Right atrium auricular region (tissue), 2 donors: Measurements from ENCODE around the gene NAP1L1. TPM values are rescaled to one million over a fixed set of nuclear protein-coding genes. Genes with fewer than 3 reads are reported as not detected.
A peak's percentile ranks its signal among the peaks of the same experiment; 100 is the strongest.

Source experiments
- DNase-seq: peaks from one replicate; pipeline ENCODE4 v3.0.0-alpha.2; 2019; ENCODE audit warnings: low spot score
- H3K27ac ChIP-seq, 2 donors: fragments of 200-600 bp; sonication (generic); 1 replicate in 1 of 2; 2 replicates in 1 of 2; pipeline ENCODE4 v1.5.1; 2016 to 2019
- H3K27me3 ChIP-seq, 2 donors: fragments of 200-600 bp; sonication (generic); one replicate each; pipeline versions ENCODE4 v1.5.1 to v1.6.0; 2017 to 2019
- H3K36me3 ChIP-seq: fragments of 200-600 bp; sonication (generic); one replicate; pipeline ENCODE4 v1.5.1; 2016
- H3K4me1 ChIP-seq, 2 donors: fragments of 200-600 bp; sonication (generic); one replicate each; pipeline versions ENCODE4 v1.5.1 to v1.6.0; 2017 to 2019
- H3K4me3 ChIP-seq, 2 donors: fragments of 200-600 bp; sonication (generic); 1 replicate in 1 of 2; 2 replicates in 1 of 2; pipeline ENCODE4 v1.5.1; 2017 to 2019; ENCODE audit warnings: mild to moderate bottlenecking in 1 of 2, moderate library complexity in 1 of 2
- H3K9me3 ChIP-seq, 2 donors: fragments of 200-600 bp; sonication (generic); one replicate each; pipeline ENCODE4 v1.5.1; 2019
- CTCF ChIP-seq, 2 donors: fragments of 200-600 bp; sonication (generic); IDR thresholded peaks; one replicate each; pipeline ENCODE4 v1.5.1; 2019; ENCODE audit warnings: antibody characterized with exemption in 2 of 2
- total RNA-seq, 2 donors: library from RNA; depleted of rRNA; stranded (reverse); fragments of >200 nt; gene quantifications; one replicate each; pipeline ENCODE4 v1.1.0, GENCODE V29; 2016

Gene NAP1L1
- total RNA-seq, result 100 to 1,000 TPM; 255 to 332 TPM

GRCh38 chr12:76083904-76084862 lies at the start of gene NAP1L1:
TSS of gene NAP1L1 (minus strand) at chr12:76084685. CDS start at chr12:76074219, 10,466 bp downstream.
- DNase-seq, result peak; percentile 97
- Histone ChIP-seq H3K27ac (peak within 1 kb of the TSS; percentile 99 to 100), H3K4me3 (peak within 1 kb of the TSS; percentile 87 to 93), H3K4me1 (peaks cover 0 to 30% of the 10 kb centered on the region in 2 donors), H3K27me3 (no peaks in the 10 kb centered on the region), H3K36me3 (no peaks in the 10 kb centered on the region), H3K9me3 (peaks cover 0 to 2% of the 10 kb centered on the region in 2 donors)
- no peak for TF ChIP-seq CTCF (IDR thresholded peaks at IDR 0.05)

GRCh38 chr12:76127588-76127987 lies 43.1 kb upstream of the NAP1L1 start:
- H3K4me3 ChIP-seq, result no peak overlapping the region
- DNase-seq, result no peak
- no peak overlapping the region for H3K27ac ChIP-seq
- no peaks in the 10 kb centered on the region for H3K27me3 ChIP-seq
- H3K36me3 ChIP-seq, result no peaks in the 10 kb centered on the region
- no peaks in the 10 kb centered on the region for H3K4me1 ChIP-seq
- no peaks in the 10 kb centered on the region for H3K9me3 ChIP-seq
- no peak for TF ChIP-seq CTCF (IDR thresholded peaks at IDR 0.05)

- Histone ChIP-seq H3K9me3 (no peaks in the 10 kb centered on the region), H3K27ac (no peak overlapping the region), H3K27me3 (no peaks in the 10 kb centered on the region), H3K4me3 (no peak overlapping the region), H3K4me1 (no peaks in the 10 kb centered on the region), H3K36me3 (no peaks in the 10 kb centered on the region)
- TF ChIP-seq CTCF (IDR thresholded peaks at IDR 0.05), result no peak
- no peak for DNase-seq
These were observed 40.0 kb upstream of the NAP1L1 start for GRCh38 chr12:76124456-76124855.

GRCh38 chr12:76123259-76124212 lies 39.1 kb upstream of the NAP1L1 start:
- Histone ChIP-seq H3K27ac (no peak overlapping the region), H3K4me1 (no peaks in the 10 kb centered on the region), H3K36me3 (no peaks in the 10 kb centered on the region), H3K4me3 (no peak overlapping the region), H3K27me3 (no peaks in the 10 kb centered on the region), H3K9me3 (no peaks in the 10 kb centered on the region)
- DNase-seq, result no peak
- TF ChIP-seq CTCF (IDR thresholded peaks at IDR 0.05), result no peak

- TF ChIP-seq CTCF (IDR thresholded peaks at IDR 0.05), result no peak
- DNase-seq, result no peak
- H3K4me3 ChIP-seq, result no peak overlapping the region
- H3K27me3 ChIP-seq, result no peaks in the 10 kb centered on the region
- H3K36me3 ChIP-seq, result no peaks in the 10 kb centered on the region
- H3K9me3 ChIP-seq, result no peaks in the 10 kb centered on the region
- no peaks in the 10 kb centered on the region for H3K4me1 ChIP-seq
- H3K27ac ChIP-seq, result no peak overlapping the region
These were observed 35.4 kb upstream of the NAP1L1 start for GRCh38 chr12:76119887-76120286.
